PC-9 (cell line): ENCODE data around the gene FUNDC2. TPM values are rescaled to one million over a fixed set of nuclear protein-coding genes. Genes with fewer than 3 reads are reported as not detected.

Experiments
- BruUV-seq: library from RNA; stranded (reverse); fragments of 400-500 nt; replicated peaks from 2 replicates; lab custom pipeline; 2021; lab: Mats Ljungman, UMichigan
- CTCF ChIA-PET: fragments of 300-600 bp; sonication (Branson Sonifier 250); formaldehyde crosslinking; loops from one replicate; lab custom pipeline; 2022; ENCODE audit warnings: antibody characterized with exemption; lab: Charles Lee
- POLR2A ChIA-PET: fragments of 300-600 bp; sonication (Branson Sonifier 250); formaldehyde crosslinking; loops from one replicate; lab custom pipeline; 2022; ENCODE audit warnings: antibody characterized with exemption; ENCODE audit not compliant: unreplicated experiment; lab: Charles Lee
- DNase-seq, 2 experiments: peaks; one replicate each; pipeline versions ENCODE4 v3.0.0 to v3.0.0-alpha.2; 2015 to 2022; ENCODE audit warnings: mixed read lengths in 1 of 2
- H2AFZ ChIP-seq: fragments of 200-600 bp; sonication (generic); 2 replicates; pipeline ENCODE4 v1.8.1; 2017; ENCODE audit warnings: antibody characterized with exemption
- H3F3A ChIP-seq: fragments of 200-600 bp; sonication (generic); 2 replicates; pipeline ENCODE4 v1.8.1; 2017; ENCODE audit warnings: antibody characterized with exemption, mild to moderate bottlenecking, low read depth; ENCODE audit not compliant: insufficient read depth
- H3K27ac ChIP-seq: fragments of 200-600 bp; sonication (generic); 2 replicates; pipeline ENCODE4 v1.6.1; 2016; ENCODE audit warnings: mixed run types
- H3K27me3 ChIP-seq: fragments of 200-600 bp; sonication (generic); 2 replicates; pipeline ENCODE4 v1.6.1; 2016; ENCODE audit warnings: low read depth, mixed run types; ENCODE audit not compliant: insufficient read depth
- H3K36me3 ChIP-seq: fragments of 200-600 bp; sonication (generic); 2 replicates; pipeline ENCODE4 v1.6.1; 2016; ENCODE audit warnings: low read depth, mixed run types
- H3K4me1 ChIP-seq: fragments of 200-600 bp; sonication (generic); replicated peaks from 2 replicates; pipeline ENCODE4 v1.6.1; 2016; ENCODE audit warnings: mixed run types; ENCODE audit not compliant: insufficient read depth
- H3K4me2 ChIP-seq: fragments of 200-600 bp; sonication (generic); 2 replicates; pipeline ENCODE4 v1.6.1; 2017; ENCODE audit warnings: mixed run types
- H3K4me3 ChIP-seq: fragments of 200-600 bp; sonication (generic); 2 replicates; pipeline ENCODE4 v1.6.1; 2016; ENCODE audit warnings: mixed run types
- H3K79me2 ChIP-seq: fragments of 200-600 bp; sonication (generic); 2 replicates; pipeline ENCODE4 v1.6.1; 2017; ENCODE audit warnings: low read depth, mixed run types
- H3K9me2 ChIP-seq: fragments of 200-600 bp; sonication (generic); 2 replicates; pipeline ENCODE4 v1.8.1; 2017; ENCODE audit warnings: mild to moderate bottlenecking; ENCODE audit not compliant: insufficient read depth
- H3K9me3 ChIP-seq: fragments of 200-600 bp; sonication (generic); 2 replicates; pipeline ENCODE4 v1.8.1; 2016; ENCODE audit warnings: low read depth; ENCODE audit not compliant: insufficient read depth
- H4K20me1 ChIP-seq: fragments of 200-600 bp; sonication (generic); 2 replicates; pipeline ENCODE4 v1.8.1; 2017; ENCODE audit not compliant: insufficient read depth
- CTCF ChIP-seq: fragments of 200-600 bp; sonication (generic); conservative IDR thresholded peaks from 2 replicates; pipeline ENCODE4 v1.6.1; 2017; ENCODE audit warnings: mixed run types, antibody characterized with exemption, mild to moderate bottlenecking, moderate library complexity
- EZH2 ChIP-seq: fragments of 200-600 bp; sonication (generic); IDR thresholded peaks from 2 replicates; pipeline ENCODE4 v1.8.0; 2017; ENCODE audit warnings: antibody characterized with exemption, low read depth
- intact Hi-C: fragments of 100-400 bp; cut with micrococcal nuclease; formaldehyde crosslinking; loops from one replicate; pipeline ENCODE4 v1.10.0; 2022; ENCODE audit not compliant: unreplicated experiment
- total RNA-seq: library from RNA; stranded (reverse); gene quantifications from 2 replicates; pipeline ENCODE4 v1.2.3, GENCODE V29; 2021

Gene FUNDC2
- total RNA-seq, 1 experiment from 2014 or later, result 90.6 TPM

- peaks cover 61% of the 10 kb centered on the region for H3K79me2 ChIP-seq
- POLR2A ChIA-PET, result interaction anchor here (0.6 to 0.7 kb wide), 3 partner anchors 9 to 42 kb away, joined by 3 to 19 read pairs (median 3); partner anchors contain the start of gene FUNDC2
- TF ChIP-seq EZH2, result no peak
- TF ChIP-seq CTCF, result no peak
- no peaks in the 10 kb centered on the region for H4K20me1 ChIP-seq
- no peaks in the 10 kb centered on the region for H3K9me2 ChIP-seq
- CTCF ChIA-PET, result no interaction called here
- no peak overlapping the region for H2AFZ ChIP-seq
- H3K27me3 ChIP-seq, result no peaks in the 10 kb centered on the region
- H3K4me1 ChIP-seq, result peaks cover 56% of the 10 kb centered on the region
- peak overlapping the region; percentile 74 for H3K27ac ChIP-seq
- peak; percentile 42 to 83 for DNase-seq
- intact Hi-C loops, result no loop called here
- BruUV-seq, result TSS peak; percentile 2
- no peaks in the 10 kb centered on the region for H3K9me3 ChIP-seq
- peak overlapping the region; percentile 77 for H3K4me2 ChIP-seq
- H3K4me3 ChIP-seq, result peak overlapping the region; percentile 0; the same call in 1 of the 2 replicates
- no peaks in the 10 kb centered on the region for H3K36me3 ChIP-seq
- H3F3A ChIP-seq, result peaks cover 24% of the 10 kb centered on the region
Observed at GRCh38 chrX:155068165-155068564, 41.5 kb downstream of the FUNDC2 start.

- Histone ChIP-seq H3K9me3 (no peaks in the 10 kb centered on the region), H3K4me1 (peaks cover 50% of the 10 kb centered on the region), H2AFZ (no peak overlapping the region), H3K79me2 (peaks cover 60% of the 10 kb centered on the region), H3K27me3 (no peaks in the 10 kb centered on the region), H3K4me2 (peak overlapping the region; percentile 77), H4K20me1 (no peaks in the 10 kb centered on the region), H3K27ac (peak overlapping the region; percentile 74; the same call in 1 of the 2 replicates), H3K4me3 (peak overlapping the region; percentile 67; the same call in 1 of the 2 replicates), H3K36me3 (no peaks in the 10 kb centered on the region), H3F3A (peaks cover 23% of the 10 kb centered on the region), H3K9me2 (no peaks in the 10 kb centered on the region)
- DNase-seq, result no peak
- intact Hi-C loops, result no loop called here
- ChIA-PET CTCF (no interaction called here), POLR2A (interaction anchor here (0.6 to 0.7 kb wide), 2 partner anchors 8 to 591 kb away, joined by 4 to 6 read pairs; no protein-coding TSS in a partner anchor)
- TF ChIP-seq CTCF (no peak), EZH2 (no peak)
- BruUV-seq, result no TSS peak
Observed at GRCh38 chrX:155069414-155069813, 42.8 kb downstream of the FUNDC2 start.

GRCh38 chrX:155070038-155070437 is 43.4 kb downstream of the FUNDC2 start:
- Histone ChIP-seq H3K4me1 (peaks cover 43% of the 10 kb centered on the region), H3K79me2 (peaks cover 61% of the 10 kb centered on the region), H3K4me2 (peak overlapping the region; percentile 77), H4K20me1 (no peaks in the 10 kb centered on the region), H3K4me3 (peak overlapping the region; percentile 67), H3K36me3 (no peaks in the 10 kb centered on the region), H3K9me3 (no peaks in the 10 kb centered on the region), H3K27me3 (no peaks in the 10 kb centered on the region), H3F3A (peaks cover 17% of the 10 kb centered on the region), H3K27ac (peak overlapping the region; percentile 67), H3K9me2 (no peaks in the 10 kb centered on the region), H2AFZ (peak overlapping the region; percentile 90)
- intact Hi-C loops, result loop anchor here (2.0 kb wide), 1 partner anchor 43 kb away; the partner anchor contains the start of gene FUNDC2
- TSS peak; percentile 77 for BruUV-seq
- TF ChIP-seq EZH2 (no peak), CTCF (no peak)
- DNase-seq, result no peak
- ChIA-PET CTCF (no interaction called here), POLR2A (interaction anchor here (0.6 to 0.7 kb wide), 2 partner anchors 8 to 591 kb away, joined by 4 to 6 read pairs; no protein-coding TSS in a partner anchor)
